Gastrocnemius medialis (tissue), 4 donors: ENCODE results near the gene AFDN.

Source experiments
- CTCF ChIP-seq, 5 experiments: fragments of 450-650 bp in 3 of 5; fragments of 200-600 bp in 2 of 5; sonication (generic) in 2 of 5; IDR thresholded peaks in 4 of 5; conservative IDR thresholded peaks in 1 of 5; 1 replicate in 4 of 5; 2 replicates in 1 of 5; pipeline ENCODE4 v1.5.1; 2016 to 2019; ENCODE audit warnings: antibody characterized with exemption in 5 of 5, mild to moderate bottlenecking in 3 of 5, moderate library complexity in 3 of 5
- POLR2A ChIP-seq, 2 donors: fragments of 450-650 bp; IDR thresholded peaks; one replicate each; pipeline ENCODE4 v1.6.1; 2017; ENCODE audit warnings: antibody characterized with exemption in 2 of 2, mild to moderate bottlenecking in 2 of 2, moderate library complexity in 2 of 2

- no peak for TF ChIP-seq CTCF (IDR thresholded peaks at IDR 0.05 in 4 of 5, conservative IDR thresholded peaks at IDR 0.05 in 1 of 5)
- no peak for TF ChIP-seq POLR2A (IDR thresholded peaks at IDR 0.05)
Observed at GRCh38 chr6:167789358-167789757, 37.4 kb upstream of the AFDN start.
